Measurements from ENCODE around the gene PDSS2.
"Not testable (repeated sequence)": the region's sequence is repeated elsewhere in the genome, so short reads cannot be mapped to it uniquely, and the experiment has no call there.

Gene PDSS2, protein sequence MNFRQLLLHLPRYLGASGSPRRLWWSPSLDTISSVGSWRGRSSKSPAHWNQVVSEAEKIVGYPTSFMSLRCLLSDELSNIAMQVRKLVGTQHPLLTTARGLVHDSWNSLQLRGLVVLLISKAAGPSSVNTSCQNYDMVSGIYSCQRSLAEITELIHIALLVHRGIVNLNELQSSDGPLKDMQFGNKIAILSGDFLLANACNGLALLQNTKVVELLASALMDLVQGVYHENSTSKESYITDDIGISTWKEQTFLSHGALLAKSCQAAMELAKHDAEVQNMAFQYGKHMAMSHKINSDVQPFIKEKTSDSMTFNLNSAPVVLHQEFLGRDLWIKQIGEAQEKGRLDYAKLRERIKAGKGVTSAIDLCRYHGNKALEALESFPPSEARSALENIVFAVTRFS

DNA sequence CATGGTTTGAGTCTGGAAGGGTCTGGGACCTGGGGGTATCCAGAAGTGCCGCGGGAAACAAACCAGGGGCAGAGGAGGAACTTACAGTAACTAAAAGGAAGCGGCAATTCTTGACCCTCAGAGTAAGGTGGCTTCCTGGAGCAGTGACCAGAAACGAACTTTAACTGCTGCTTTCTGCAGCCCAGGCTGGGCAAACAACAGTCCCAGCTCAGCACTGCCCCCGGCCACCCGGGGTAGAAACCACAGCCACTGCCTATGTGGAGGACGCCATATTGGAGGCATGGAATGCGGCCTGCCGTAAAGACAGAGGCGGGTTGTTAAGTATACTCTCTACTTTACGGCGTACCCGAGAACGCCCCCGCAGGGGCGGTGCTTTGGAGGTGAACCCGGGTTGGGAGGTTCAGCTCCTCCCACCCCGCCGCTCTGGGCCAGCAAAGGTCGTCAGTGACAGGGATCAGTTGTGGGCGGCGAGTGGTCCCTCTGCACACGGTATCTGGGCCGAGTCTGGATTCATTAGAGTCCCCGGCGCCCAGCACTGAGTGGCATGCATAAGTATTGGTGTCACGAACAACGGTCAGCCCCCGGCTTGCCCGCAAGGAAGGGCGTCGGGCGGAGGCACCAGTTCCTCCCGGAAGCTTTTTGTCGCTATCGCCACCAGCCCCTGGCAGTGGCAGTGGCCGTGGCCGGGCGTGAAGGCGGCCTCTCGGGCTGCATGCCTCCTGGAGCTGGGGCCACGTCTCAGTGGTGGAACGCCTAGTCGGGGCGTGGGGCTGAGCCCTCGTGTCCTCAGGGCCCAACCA lies at the start of gene PDSS2:
TSS of gene PDSS2 (minus strand) at position 282 of the 800 bp plus-strand sequence. CDS start at position 3, 279 bp downstream.
- DNase-seq: peak; percentile 96

DNA sequence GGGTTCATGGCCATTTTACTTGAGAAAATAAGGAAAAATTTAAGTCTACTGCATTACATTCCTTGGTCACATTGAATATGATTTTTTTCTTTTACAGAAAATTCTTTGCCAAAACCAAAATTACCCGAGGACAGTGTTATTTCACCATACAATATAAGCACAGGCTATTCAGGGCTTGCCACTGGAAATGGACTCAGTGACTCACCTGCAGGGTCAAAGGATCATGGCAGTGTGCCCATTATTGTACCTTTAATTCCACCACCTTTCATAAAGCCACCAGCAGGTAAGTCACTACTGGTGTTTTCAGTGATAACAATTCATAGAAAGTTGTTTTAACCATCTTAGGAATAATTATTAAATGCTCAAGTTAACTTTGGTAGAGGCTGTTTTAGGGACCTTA lies 46.8 kb upstream of the PDSS2 start:
- DNase-seq: no peak

DNA sequence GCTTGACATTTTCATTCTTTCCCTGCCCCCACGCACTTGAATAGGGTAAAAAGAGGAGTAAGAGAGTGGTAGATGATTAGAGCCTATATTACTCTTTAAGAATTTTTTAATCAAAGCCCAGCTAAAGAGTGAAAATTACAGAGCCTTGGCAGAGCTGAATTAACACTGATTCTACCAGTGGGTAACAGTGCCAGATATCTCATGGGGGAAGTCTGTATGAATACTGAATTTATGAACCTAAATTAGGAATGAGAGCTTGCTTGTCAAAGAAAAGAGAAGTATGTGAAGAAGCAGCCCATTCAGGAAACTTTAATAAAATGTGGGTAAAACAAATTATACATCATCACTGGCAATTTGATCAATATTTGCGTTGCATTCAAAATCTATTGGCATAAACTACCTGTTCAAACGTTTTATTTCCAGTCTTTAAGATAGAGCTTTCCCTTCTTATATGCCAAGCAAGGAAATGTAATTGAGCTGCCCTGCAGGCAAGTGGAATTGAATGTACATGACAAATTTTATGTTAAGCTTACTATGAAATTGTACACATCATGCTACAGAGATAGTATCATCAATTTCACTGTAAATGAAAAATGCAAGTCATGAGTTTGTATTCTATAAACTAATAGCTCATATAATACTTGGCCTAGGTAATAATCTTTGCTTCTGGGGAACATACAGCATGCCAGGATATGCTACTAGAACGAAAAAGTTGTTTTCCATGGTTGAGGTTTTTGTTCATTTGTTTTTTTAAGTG lies 45.1 kb upstream of the PDSS2 start:
- no peak for DNase-seq

DNA sequence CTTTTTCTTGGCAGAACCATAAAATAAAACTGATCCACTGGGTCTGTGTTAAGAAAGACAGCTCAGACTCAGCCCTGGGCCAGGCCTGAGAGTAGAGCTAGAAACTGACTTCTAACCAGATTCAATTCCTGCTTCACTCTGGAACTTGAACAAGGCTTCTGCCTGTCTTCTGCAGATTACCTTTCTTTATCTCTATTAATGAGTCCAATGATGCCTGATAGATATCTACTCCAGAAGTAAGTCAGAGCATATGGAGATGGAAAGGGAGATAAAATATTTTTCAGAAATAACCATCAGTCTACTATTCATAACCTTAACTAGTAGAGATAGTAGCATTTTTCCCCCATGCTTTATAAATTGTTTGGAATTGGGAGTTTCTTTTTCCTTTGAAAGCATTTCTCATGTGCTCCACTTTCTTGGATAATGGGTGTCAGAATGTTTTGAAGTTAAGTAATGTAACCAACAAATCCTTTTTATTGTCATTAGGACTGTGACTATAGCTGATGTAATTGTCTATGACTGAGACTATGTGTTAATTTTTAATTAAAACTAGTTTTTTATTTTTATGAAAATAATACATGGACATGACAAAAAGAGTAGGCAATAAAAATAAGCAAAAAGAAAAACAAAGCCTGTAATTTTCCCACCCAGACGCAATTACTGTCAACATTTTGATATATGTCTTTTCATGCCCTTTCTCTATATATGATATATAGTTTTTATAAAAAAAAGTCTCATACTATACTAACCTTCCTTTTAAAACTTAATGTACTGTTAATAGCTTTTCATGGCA lies 37.7 kb upstream of the PDSS2 start:
- no peak for DNase-seq

DNA sequence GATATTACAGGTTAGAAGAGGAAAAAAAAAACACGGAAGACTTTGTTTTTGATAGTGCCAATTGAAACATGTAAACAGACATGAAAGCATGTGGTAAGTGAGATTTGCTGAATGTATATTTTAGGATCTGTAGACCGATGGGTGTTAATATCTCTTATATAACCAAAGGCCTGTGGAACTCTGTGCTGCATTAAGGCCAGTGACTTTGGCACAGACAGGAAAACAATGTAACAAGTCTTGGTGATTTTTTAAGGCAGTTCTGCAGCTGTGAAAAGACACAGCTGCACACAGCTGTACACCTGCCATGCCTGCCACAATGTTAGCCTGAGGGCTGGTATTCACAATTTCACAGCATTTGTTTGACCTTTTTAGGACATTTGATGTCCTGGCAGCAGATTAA lies 36.6 kb upstream of the PDSS2 start:
- no peak for DNase-seq

DNA sequence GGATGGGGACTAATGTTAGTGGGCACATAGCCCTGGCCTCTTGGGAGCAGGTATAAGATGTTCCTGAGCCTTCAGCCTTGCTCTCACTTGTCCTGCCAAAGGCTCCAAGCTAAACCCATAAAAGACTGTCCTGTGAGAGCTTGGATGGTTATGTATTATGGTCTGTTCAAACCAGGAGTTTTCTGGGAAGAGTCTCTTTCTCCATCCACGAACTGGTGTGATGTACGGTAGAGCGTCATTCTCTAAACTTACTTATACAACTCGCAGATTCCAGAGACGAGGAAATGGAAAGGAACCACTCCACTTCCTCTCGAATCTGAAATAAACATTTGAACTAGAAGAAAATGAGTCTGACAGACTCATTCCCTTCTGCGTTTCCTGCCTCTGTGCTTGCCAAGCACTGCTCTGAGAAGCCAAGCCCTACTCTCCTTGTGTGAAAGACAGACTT lies 35.9 kb upstream of the PDSS2 start:
- no peak for DNase-seq

DNA sequence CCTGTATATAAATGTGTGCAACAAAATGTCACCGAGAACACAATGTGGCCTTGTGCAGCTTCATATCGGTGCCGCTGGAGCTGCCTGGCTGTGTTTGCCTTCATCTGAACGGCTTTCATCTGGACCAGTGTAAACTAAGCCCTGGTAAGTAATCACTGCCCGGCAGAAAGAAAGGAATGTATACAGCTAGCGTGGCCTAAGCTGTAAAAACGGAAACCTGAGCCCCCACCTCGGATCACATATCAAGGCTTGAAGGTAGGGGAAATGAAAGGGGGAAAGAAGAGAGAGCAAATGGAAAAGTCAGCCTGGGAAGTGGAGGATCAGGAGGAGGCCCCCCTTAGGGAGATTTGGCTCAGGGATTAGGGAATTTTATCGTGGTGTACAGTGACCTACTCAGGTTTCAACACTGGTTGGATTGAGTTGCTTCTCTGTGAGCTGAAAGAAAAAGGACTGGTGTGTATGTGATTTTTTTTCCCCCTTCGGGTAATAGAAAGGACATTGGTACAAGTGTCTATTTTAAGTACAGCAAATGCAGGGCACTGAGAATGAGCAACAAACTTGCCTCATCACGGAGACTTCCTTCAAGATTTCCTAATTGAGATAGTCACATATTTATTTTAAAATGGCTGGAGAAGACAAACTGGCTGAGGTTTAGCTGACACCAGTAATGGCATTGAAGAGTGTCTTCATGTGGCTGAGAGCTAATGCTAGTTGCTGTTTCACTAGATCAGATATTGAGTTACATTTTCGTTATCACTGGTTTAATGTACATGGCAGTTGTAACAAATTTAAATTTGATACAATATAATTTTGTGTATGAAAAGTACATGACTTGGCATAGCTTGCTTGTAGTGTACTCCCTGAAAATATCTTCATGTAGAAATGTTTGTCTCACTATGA lies 34.0 kb upstream of the PDSS2 start:
- DNase-seq: no peak

DNA sequence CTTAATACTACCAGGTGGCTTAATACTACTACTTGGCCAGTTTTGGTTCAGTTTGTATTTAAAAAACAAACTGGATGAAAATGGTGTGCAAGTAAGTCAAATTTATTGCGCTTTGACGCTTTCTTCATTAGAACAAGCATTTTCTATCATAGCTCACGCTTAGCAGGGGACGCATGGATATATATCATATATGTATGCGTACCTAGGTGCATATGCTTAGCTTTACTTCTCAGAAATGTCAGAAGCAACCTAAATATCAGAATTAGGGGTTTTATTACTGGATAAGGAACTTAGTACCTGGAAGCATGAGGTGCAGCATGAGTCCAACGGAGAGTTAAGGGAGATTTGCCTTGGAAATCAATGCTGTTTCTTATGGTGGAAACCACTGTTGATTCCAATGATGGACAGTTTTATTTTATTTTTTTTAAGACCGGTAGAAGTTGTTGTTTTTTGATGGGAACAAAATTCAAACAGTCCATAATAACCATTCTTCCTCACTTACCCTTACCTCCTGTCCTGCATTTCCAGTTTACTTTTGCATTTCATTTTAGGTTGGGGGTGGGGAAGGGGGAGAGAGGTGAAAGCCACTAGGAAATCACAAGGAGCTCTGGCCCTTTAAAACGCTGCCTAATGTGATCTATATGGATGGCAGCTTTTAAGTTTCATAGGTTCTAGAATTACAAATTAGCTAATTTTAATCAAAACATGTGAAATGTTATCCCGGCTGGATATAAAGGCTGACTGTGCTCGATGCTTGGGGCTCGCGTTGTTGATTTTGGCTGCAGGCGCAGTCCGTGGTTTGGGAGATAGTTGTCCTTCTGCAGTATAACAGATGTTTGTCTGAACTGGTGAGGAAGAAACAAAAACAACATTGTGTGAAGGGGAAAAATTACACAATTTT lies 32.6 kb upstream of the PDSS2 start:
- DNase-seq: no peak

DNA sequence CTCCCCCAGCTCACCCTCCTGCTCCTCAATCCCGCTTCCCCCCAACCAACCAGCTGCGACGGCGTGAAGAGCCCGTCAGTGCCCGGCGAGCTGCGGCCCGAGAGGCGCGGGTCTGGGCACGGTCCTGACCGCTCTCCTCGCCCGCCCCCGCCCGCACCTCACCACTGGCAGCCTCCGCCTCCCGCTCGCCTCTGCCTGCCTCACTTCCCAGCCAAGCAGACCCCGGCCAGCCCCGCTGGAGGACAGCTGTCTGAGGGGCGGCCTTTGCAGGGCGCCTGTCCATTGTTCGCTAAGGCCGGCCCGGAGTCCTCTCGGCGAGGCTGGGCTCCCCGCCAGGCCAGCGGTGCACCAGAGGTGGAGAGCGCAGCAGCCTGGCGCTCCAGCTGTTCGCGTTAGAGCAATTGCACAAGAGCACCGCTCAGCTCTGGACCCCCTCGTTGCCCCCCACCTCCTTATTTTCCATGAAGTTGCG lies 31.8 kb upstream of the PDSS2 start:
- no peak for DNase-seq

DNA sequence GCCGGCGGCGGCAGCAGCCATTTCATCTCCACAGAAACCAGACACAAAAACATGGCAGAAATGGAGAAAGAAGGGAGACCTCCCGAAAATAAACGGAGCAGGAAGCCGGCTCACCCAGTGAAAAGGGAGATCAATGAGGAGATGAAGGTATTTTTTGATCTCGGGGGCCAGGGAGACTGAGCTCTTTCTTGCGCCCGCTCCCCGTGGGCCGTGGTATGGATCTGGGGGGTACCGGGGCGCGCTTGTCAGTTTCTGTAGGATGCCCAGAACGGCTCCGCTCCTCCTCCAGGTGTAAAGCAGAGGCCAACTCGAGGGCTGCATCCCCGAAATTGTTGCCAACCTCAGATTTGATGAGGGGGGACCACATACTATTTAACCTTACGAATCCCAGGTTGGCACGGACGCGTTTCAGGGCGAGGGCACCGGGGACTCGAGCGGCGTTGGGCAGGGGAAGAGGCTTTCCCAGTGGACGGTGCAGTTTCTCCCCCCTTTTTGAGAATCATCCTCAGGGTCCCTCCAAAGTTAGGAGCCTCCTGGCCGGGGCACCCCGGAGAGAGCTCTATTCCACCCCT lies 31.3 kb upstream of the PDSS2 start:
- DNase-seq: no peak

DNA sequence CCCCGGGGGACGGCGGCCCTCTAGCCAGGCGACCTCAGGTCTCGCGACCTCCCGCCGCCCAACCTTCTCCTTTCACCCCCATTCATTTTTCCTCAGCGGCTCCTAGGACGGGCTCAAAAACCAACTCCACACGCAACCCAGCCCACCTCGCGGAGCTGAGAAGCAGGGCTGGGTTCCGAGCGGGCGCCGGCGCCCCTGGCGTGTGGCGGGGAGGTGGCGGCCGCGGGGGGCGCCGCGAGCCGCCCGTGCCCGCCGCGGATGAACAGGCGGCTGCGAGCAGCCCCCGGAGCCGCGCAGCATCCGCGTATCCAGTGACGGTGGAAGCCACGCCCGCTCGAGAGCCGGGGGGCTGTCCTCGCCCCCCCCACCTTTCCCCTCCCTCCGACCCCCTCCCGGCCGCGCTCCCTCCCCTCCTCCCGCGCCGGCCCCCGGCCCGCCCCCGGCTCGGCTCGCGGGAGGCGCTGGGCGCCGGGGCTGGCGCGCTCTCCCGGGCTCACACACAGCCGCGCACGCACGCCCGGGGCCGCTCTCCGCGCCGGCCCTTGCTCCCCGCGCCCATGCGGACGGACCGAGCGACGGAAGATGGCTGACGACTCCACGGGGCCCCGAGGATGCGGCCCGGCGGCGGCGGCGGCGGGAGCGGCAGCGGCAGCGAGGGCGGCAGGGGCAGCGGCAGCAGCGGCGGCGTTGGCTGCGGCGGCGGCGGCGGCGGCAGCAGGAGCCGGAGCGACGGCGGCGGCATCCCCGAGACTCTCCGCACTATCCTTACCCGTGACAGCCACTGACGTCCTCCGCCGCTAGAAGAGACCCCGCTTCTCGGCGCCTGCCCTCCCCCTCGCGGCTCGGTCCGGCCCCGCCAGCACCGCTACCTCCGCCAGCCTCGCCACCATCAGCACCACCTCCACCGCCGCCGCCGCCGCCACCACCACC lies 30.5 kb upstream of the PDSS2 start, which contains the start of gene SOBP:
TSS of gene SOBP (plus strand) at position 482 of the 930 bp plus-strand sequence. CDS start 500 bp downstream, outside the sequence.
- peak; percentile 41 for DNase-seq

DNA sequence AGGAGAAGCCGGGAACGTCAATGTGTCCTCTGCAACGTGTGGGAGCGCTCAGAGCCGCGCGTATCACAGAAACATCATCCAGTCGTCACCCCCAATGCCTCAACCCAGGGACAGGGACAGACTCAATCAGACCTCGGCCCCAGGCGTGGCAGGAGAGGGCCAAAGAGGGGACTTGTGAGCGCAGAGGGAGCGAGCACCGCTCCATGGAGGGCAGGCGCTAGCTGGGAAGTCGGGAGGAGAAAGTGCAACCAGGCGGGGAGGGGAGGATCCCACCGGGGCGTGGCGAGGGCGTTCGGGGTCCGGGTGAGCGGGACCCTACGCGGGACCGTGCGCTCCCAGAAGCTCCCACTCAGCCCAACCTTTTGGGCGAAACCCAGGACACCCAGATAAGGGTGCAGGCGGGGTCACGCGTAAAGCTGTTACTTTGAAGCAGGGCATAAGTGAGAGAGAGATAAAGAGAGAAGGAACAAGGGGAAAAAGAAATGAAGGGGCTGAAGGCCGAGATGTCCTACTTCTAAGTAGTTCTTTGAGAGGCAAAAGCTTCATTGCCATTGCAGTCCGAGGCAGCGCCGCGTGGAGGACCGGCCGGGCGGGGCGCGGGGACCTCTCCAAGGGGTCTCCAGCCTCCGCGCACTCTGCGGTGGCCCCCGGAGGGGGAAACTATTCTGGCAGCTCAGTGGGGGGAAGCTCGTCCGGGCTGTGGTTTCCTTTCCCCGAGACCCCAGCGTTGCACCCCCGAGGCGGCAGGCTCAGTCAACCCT lies 29.7 kb upstream of the PDSS2 start:
- no peak for DNase-seq

DNA sequence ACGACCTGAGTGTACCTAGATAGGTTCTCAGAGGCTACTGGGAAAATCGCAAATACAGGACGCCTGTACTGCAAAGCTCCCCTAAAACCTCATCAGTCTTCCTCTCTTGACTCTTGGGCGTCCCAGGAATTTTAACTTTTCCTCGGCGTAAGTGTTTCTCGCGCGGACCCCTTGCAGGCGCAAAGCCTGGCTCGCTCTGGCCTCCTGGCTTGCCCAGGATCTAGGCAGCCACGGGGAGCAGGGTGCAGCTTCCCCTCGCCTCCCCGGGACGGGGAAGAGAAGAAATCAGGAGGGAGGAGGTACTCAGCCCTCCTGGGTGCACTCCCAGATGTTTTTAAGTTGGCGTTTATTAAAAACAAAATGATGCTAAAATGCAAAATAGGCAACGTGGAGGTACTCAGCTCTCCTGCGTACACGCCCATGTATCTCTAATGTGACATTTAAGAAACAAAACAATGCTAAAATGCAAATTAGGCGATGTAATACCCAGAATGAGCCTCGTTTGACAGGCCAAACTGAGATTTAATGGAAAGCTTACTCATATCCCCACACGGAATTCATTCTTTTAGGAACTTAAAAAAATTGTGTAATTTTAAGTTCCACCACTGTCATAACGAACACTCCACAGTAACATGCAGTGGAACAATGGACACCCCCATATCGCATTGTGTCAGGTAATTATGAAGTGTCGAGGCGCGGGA lies 29.0 kb upstream of the PDSS2 start:
- DNase-seq: no peak

DNA sequence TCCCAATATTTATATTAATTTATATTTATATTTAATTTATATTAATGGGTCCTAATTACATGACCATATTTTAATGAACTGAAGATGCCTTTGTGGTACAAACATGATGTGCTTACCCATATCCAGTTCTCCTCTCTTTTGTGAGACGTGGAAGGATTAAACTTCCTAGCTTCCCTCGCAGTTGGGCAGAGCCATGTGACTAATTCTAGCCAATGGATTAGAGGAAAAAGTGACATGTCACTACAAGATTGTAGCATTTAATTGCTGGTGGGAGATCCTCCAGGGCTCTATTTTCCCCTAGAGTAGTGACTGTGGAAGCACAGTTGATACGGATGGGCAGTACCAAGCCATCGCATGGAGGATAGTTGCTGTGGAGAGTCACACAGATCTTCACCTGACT lies 25.8 kb upstream of the PDSS2 start:
- no peak for DNase-seq

DNA sequence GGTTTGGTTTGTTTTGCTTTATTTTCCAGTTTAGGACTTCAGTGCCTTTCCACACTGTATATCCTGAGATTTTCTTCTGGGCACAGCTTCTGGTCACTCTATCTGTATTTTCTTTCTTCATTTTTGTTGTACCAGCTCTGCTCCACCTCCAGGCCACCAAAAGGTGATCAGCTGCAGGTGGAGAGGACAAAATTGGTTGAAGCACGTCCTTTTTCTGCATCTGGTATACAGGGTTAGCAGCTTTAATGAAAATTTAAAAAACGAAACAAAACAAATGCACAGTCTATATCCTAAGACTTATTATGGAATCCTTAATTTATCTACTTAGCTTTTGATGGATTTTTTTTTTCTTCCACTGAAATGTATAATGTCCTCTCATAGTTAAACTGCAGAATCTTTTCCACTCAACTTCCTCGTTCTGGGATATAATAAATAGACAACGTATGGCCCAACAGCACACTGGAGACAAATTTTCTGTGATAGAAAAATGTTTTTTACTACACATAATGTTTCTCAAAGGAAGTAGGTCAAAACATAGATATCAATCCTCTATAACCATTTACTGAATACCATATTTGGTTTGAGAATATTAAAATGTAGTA lies 19.8 kb upstream of the PDSS2 start:
- DNase-seq: no peak

DNA sequence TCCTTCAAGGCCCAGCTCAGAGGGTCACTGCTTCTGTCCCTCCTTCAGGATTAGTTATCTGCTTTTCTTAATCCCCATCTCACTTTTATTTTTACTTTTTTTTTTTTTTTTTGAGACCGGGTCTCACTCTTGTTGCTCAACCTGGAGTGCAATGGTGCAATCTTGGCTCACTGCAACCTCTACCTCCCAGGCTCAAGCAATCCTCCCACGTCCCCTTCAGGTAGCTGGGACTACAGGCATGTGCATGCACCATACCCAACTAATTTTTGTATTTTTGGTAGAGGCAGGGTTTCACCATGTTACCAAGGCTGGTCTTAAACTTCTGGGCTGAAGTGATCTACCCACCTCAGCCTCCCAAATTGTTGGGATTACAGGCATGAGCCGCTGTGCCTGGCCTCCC lies 16.5 kb upstream of the PDSS2 start:
- not testable (repeated sequence) for DNase-seq

DNA sequence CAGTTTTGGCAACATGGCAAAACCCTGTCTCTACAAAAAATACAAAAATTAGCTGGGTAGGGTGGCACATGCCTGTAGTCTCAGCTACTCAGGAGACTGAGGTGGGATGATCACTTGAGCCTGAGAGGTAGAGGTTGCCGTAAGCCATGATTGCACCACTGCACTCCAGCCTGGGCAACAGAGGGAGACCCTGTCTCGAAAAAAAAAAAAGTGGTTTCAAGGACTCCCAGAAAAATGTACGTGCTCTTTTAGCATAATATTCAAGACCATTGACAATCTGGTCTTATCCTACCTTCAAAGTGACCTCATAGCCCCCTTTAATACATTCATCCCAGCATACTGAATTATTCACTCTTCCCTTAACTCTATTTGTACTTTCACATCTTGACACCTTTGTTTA lies 16.0 kb upstream of the PDSS2 start:
- DNase-seq: not testable (repeated sequence)

Measured in CD4-positive, alpha-beta T cell treated with Interleukin-12 subunit alpha and Interleukin-12 subunit beta, for 1 hour (primary cell).